22Rv1 (cell line): ENCODE data around the gene SLC23A2.

Experiments used
- CTCF ChIP-seq: fragments of 450-650 bp; IDR thresholded peaks from 2 replicates; pipeline ENCODE4 v1.5.1; 2017; ENCODE audit warnings: mild to moderate bottlenecking
- ZFX ChIP-seq: fragments of 450-650 bp; IDR thresholded peaks from 2 replicates; pipeline ENCODE4 v1.6.1; 2017; ENCODE audit warnings: antibody characterized with exemption, borderline replicate concordance

DNA sequence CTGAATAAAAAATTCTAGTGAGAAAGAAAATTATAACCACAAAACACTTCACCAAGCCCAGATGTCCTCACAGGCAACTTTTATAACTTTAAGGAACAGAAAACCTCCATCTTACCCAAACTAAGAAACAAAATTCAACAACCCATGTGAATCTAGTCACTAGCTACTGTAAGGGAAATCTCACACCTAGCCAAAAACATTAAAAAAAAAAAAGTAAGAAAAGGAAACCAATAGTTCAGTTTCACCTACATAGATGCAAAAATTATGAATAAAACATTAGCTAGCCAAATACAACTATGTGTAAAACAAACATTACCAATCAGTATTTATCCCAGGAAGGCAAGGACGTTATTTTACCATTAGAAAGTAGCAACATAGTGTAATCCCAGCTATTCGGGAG, 35.5 kb upstream of the SLC23A2 start:
- TF ChIP-seq CTCF (no peak), ZFX (no peak)
